ENCODE measurements around the gene BPIFB4.

DNA sequence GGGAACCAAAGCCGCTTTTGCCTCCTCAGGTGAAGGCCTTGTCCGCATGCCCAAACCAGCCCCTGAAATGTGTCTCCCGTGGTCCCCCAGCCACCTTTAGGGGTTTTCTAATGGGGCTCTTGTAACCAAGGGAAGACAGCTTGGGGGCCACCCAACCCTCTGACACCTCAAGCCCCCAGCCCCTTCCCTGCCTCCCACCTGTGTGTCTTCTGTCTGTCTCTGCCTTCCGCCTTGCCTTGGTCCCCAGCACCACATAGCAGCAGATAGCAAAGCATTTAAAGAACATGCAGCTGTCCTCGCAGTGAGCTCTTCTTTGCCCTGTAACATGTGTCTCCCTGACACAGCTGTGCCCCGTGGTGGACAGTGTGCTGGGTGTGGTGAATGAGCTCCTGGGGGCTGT lies 16.2 kb upstream of the BPIFB4 start:
- TF ChIP-seq, protein P1, sequence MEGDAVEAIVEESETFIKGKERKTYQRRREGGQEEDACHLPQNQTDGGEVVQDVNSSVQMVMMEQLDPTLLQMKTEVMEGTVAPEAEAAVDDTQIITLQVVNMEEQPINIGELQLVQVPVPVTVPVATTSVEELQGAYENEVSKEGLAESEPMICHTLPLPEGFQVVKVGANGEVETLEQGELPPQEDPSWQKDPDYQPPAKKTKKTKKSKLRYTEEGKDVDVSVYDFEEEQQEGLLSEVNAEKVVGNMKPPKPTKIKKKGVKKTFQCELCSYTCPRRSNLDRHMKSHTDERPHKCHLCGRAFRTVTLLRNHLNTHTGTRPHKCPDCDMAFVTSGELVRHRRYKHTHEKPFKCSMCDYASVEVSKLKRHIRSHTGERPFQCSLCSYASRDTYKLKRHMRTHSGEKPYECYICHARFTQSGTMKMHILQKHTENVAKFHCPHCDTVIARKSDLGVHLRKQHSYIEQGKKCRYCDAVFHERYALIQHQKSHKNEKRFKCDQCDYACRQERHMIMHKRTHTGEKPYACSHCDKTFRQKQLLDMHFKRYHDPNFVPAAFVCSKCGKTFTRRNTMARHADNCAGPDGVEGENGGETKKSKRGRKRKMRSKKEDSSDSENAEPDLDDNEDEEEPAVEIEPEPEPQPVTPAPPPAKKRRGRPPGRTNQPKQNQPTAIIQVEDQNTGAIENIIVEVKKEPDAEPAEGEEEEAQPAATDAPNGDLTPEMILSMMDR (conservative IDR thresholded peaks at IDR 0.05; ENCODE audit: low read depth, low read length) = no peak
- TF ChIP-seq EZH2 (IDR thresholded peaks at IDR 0.05; ENCODE audit: borderline replicate concordance, low read depth, low read length, poor library complexity, severe bottlenecking) = no peak
